GM10266 (cell line): ENCODE results near the gene EXOC3L2.

ENCODE experiments used
- DNase-seq: peaks from one replicate; pipeline ENCODE4 v3.0.0; 2012; ENCODE audit errors: extremely low spot score
- TF ChIP-seq, protein P1 (sequence below): IDR thresholded peaks from 2 replicates; pipeline ENCODE4 v1.5.1; 2012; ENCODE audit warnings: mild to moderate bottlenecking, low read depth; ENCODE audit not compliant: control insufficient read depth, insufficient read depth; ENCODE audit errors: missing control alignments

EXOC3L2 gene

GRCh38 chr19:45280471-45280961 lies 35.3 kb upstream of the EXOC3L2 start:
- no peak for DNase-seq
- TF ChIP-seq, protein P1, sequence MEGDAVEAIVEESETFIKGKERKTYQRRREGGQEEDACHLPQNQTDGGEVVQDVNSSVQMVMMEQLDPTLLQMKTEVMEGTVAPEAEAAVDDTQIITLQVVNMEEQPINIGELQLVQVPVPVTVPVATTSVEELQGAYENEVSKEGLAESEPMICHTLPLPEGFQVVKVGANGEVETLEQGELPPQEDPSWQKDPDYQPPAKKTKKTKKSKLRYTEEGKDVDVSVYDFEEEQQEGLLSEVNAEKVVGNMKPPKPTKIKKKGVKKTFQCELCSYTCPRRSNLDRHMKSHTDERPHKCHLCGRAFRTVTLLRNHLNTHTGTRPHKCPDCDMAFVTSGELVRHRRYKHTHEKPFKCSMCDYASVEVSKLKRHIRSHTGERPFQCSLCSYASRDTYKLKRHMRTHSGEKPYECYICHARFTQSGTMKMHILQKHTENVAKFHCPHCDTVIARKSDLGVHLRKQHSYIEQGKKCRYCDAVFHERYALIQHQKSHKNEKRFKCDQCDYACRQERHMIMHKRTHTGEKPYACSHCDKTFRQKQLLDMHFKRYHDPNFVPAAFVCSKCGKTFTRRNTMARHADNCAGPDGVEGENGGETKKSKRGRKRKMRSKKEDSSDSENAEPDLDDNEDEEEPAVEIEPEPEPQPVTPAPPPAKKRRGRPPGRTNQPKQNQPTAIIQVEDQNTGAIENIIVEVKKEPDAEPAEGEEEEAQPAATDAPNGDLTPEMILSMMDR, result no peak

GRCh38 chr19:45279587-45280192 lies 34.5 kb upstream of the EXOC3L2 start:
- TF ChIP-seq, protein P1, result no peak
- DNase-seq, result no peak

DNA sequence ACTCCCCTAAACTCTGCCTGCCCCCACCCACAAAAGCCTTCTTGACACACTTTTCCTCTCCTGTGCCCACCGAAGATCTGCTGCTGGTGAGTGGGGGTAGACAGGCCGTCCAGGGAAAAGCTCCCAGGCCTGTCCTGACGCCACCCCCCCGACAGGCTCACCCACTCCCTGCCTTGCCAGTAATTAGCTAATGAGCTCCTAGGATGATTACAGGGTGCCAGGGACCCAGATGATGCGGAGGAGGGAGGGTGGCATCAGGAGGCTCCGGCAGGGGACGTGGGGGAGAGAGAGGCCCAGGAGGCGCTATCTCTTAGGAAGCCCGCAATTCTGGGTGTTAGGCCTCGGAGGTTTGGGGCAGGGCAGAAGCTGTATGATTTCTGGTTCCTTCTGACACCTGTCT lies 32.9 kb upstream of the EXOC3L2 start:
- DNase-seq, result no peak
- TF ChIP-seq, protein P1, result no peak

- DNase-seq, result no peak
These were observed 31.1 kb upstream of the EXOC3L2 start for GRCh38 chr19:45276284-45276687.

GRCh38 chr19:45275370-45275971 lies 30.3 kb upstream of the EXOC3L2 start:
- DNase-seq, result no peak

More at GRCh38 chr19:45276284-45276687, 31.1 kb upstream of the EXOC3L2 start:
- TF ChIP-seq, protein P1, result no peak

DNA sequence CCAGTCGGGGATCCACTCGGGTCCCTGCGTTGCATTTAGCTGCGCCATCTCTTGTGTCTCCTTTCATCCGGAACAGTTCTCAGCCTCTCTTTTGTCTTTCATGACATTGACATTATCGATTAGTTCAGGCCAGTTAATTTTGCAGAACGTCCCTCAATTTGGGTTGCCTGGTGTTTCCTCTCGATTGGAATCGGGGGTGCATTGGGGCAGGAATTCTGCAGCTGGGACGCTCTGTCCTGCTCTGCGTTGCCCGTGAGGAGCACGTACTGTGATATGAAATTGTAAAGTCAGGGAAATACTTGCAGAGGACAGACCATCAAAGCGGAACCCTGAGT lies 28.3 kb upstream of the EXOC3L2 start:
- DNase-seq, result no peak
- TF ChIP-seq, protein P1, result no peak

More at GRCh38 chr19:45275370-45275971, 30.3 kb upstream of the EXOC3L2 start:
- TF ChIP-seq, protein P1, result no peak

DNA sequence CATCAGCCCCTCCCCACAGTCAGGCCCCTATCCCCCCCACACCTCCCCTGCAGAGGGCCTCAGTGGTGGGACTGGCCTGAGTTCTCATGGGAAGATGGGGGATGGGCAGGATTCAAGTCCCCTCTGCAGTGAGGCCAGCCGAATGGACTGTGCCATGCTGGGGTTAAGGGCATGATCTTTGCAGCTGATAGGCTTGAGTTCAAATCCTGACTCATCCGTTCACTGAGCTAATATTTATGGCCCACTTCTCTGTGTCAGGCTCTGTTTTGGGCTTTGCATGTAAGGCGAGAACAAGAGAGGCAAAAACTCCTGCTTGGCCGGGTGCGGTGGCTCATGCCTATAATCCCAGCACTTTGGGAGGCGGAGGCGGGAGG lies 26.5 kb upstream of the EXOC3L2 start:
- TF ChIP-seq, protein P1, result no peak
- no peak for DNase-seq
